ENCODE results near the gene CAGE1. TPM values are rescaled to one million over a fixed set of nuclear protein-coding genes. Genes with fewer than 3 reads are reported as not detected.

CAGE1 gene
- total and polyA plus RNA-seq, 10 of the 15 experiments (the other 5 are each of a cell fraction or from before 2014, with no cell fraction given), result 0.03 to 0.42 (median 0.08) TPM; not detected in 3

- no peak for TF ChIP-seq RELA (IDR thresholded peaks at IDR 0.05; ENCODE audit: borderline replicate concordance, partially characterized antibody)
Measured at GRCh38 chr6:7404546-7404945, 15.0 kb upstream of the CAGE1 start (continued).

GRCh38 chr6:7402716-7403115 is 13.2 kb upstream of the CAGE1 start:
- Histone ChIP-seq H4K20me1 (ENCODE audit: control insufficient read depth, insufficient read depth) (no peaks in the 10 kb centered on the region), H3K36me3 (ENCODE audit: control insufficient read depth in 2 of 2, insufficient read depth in 2 of 2, low read length in 1 of 2) (peaks cover 4 to 41% of the 10 kb centered on the region in 2 experiments), H3K79me2 (ENCODE audit: control insufficient read depth, insufficient read depth, low read length) (no peaks in the 10 kb centered on the region), H3K9me3 (replicated peaks; ENCODE audit: control insufficient read depth, insufficient read depth, low read length) (no peaks in the 10 kb centered on the region), H3K9ac (ENCODE audit: control insufficient read depth, insufficient read depth, low read length) (no peak overlapping the region), H2AFZ (ENCODE audit: control insufficient read depth, low read depth, low read length) (no peak overlapping the region), H3K4me3 (no peak overlapping the region), H3K27ac (ENCODE audit: control insufficient read depth, insufficient read depth) (no peak overlapping the region), H3K4me1 (ENCODE audit: control insufficient read depth, insufficient read depth, low read length) (no peaks in the 10 kb centered on the region), H3K27me3 (replicated peaks in 1 of 2; ENCODE audit: control insufficient read depth in 2 of 2, insufficient read depth in 2 of 2, low read length in 1 of 2) (no peaks in the 10 kb centered on the region), H3K4me2 (ENCODE audit: control insufficient read depth, insufficient read depth) (no peak overlapping the region)
- ATAC-seq (no peak), FAIRE-seq (no peak), DNase-seq (ENCODE audit: low read depth, low spot score) (no peak)
- in situ Hi-C loops (cut with MboI), result no loop called here
- ChIA-PET CTCF (interaction anchor here (1.0 kb wide), 1 partner anchor 127 kb away, joined by 3 read pairs; no protein-coding TSS in a partner anchor), POLR2A (no interaction called here), RAD21 (ENCODE audit: unreplicated experiment) (no interaction called here), SMC1A (ENCODE audit: uncharacterized antibody, unreplicated experiment) (no interaction called here)
- WGBS (ENCODE audit: insufficient coverage, insufficient replicate concordance, low lambda C conversion rate, missing lambda C conversion rate), result 83% methylated on average over 1 of the region's 1 CpG
- BruUV-seq (replicated peaks), result no TSS peak
- intact Hi-C loops (cut with micrococcal nuclease; ENCODE audit: unreplicated experiment), result no loop called here
- TF ChIP-seq E2F4 (IDR thresholded peaks at IDR 0.05; ENCODE audit: low read depth, low read length) (no peak), ZNF592 (IDR thresholded peaks at IDR 0.05) (no peak), TBL1XR1 (IDR thresholded peaks at IDR 0.05; ENCODE audit: low read depth, low read length) (no peak), KLF5 (IDR thresholded peaks at IDR 0.05; ENCODE audit: partially characterized antibody) (no peak)

Measured in GM12878 (cell line).